ENCODE results near the gene SNX10.
A peak's percentile ranks its signal among the peaks of the same experiment; 100 is the strongest.

The SNX10 gene

GRCh38 chr7:26340476-26341018, 48.9 kb downstream of the SNX10 start:
- no peak for DNase-seq

- DNase-seq = no peak
Observed at GRCh38 chr7:26343320-26343832, 51.7 kb downstream of the SNX10 start.

GRCh38 chr7:26343837-26344236, 52.2 kb downstream of the SNX10 start:
- DNase-seq = no peak

- DNase-seq = no peak
Observed at GRCh38 chr7:26345202-26345601, 53.5 kb downstream of the SNX10 start.

- DNase-seq = no peak
Observed at GRCh38 chr7:26345837-26346236, 54.2 kb downstream of the SNX10 start.

GRCh38 chr7:26346611-26347203, 55.0 kb downstream of the SNX10 start:
- no peak for DNase-seq

- no peak for DNase-seq
Observed at GRCh38 chr7:26348234-26348851, 56.7 kb downstream of the SNX10 start.

- no peak for DNase-seq
Observed at GRCh38 chr7:26349005-26349915, 57.6 kb downstream of the SNX10 start.

GRCh38 chr7:26351171-26351570, 59.5 kb downstream of the SNX10 start:
- no peak for DNase-seq

- no peak for DNase-seq
Observed at GRCh38 chr7:26356229-26356628, 64.6 kb downstream of the SNX10 start.

- no peak for DNase-seq
Observed at GRCh38 chr7:26356929-26357798, 65.5 kb downstream of the SNX10 start.

GRCh38 chr7:26357799-26358151, 66.1 kb downstream of the SNX10 start:
- no peak for DNase-seq

- no peak for DNase-seq
Observed at GRCh38 chr7:26360650-26361049, 69.0 kb downstream of the SNX10 start.

GRCh38 chr7:26361637-26362036, 70.0 kb downstream of the SNX10 start:
- no peak for DNase-seq

- DNase-seq = no peak
Observed at GRCh38 chr7:26363465-26363864, 71.8 kb downstream of the SNX10 start.

GRCh38 chr7:26365077-26365900, 73.6 kb downstream of the SNX10 start:
- peak; percentile 73 for DNase-seq

- DNase-seq = no peak
Observed at GRCh38 chr7:26365901-26366275, 74.2 kb downstream of the SNX10 start.

GRCh38 chr7:26367219-26367711, 75.6 kb downstream of the SNX10 start:
- DNase-seq = no peak

GRCh38 chr7:26368542-26368941, 76.9 kb downstream of the SNX10 start:
- DNase-seq = no peak

GRCh38 chr7:26369593-26369992, 77.9 kb downstream of the SNX10 start:
- DNase-seq = peak; percentile 60

- DNase-seq = no peak
Observed at GRCh38 chr7:26370011-26370410, 78.3 kb downstream of the SNX10 start.
